ES-I3 (cell line): ENCODE results near the gene ZBTB21.
"Not testable (repeated sequence)": the region's sequence is repeated elsewhere in the genome, so short reads cannot be mapped to it uniquely, and the experiment has no call there.

Experiments
- H3K36me3 ChIP-seq: 2 replicates; pipeline ENCODE4 v1.6.1; 2013; ENCODE audit warnings: mild to moderate bottlenecking, low read length, control low read depth, moderate library complexity; ENCODE audit not compliant: insufficient read depth
- H3K4me1 ChIP-seq: 2 replicates; pipeline ENCODE4 v1.6.1; 2013; ENCODE audit warnings: mild to moderate bottlenecking, control low read depth, low read length; ENCODE audit not compliant: insufficient read depth
- H3K9ac ChIP-seq: 2 replicates; pipeline ENCODE4 v1.6.1; 2013; ENCODE audit warnings: low read depth, mild to moderate bottlenecking, low read length, moderate library complexity
- H3K9me3 ChIP-seq: 2 replicates; pipeline ENCODE4 v1.6.1; 2013; ENCODE audit warnings: mild to moderate bottlenecking, low read length, moderate library complexity; ENCODE audit not compliant: control insufficient read depth, insufficient read depth

ZBTB21 gene

DNA sequence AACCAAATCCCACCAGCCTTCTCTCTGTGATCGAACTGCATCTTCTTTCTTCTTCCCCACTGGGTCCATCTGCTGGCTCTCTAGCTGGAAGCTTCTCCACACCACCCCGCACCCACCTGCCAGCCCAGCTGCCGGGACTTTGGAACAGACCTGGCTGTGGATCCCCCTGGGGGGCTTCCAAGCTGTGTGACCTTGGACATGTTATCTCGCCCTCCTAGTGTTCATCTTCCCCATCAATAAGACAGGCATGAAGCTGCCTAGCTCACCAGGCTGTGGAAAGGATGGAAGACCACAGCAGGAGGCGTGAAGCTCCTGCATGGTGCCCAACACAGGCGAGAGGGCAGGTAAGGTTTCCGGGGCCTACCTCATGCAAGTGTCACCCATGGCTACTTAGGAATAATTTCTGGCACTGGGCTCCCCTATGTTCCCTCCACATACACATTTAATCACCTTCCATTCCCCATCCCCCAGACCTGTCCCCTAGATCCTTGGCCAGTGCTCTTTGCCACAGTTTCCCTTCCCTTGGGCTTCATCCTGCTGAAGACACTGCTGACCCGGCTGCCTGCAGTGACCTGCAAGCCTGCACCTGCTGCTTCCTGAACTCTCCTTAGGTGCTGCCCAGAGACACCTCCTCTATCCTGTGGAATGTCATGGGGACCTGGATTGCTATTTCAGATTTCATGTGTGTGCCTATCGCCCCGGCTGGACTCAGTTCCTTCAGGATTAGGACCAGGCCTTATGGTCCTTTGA lies 43.1 kb downstream of the ZBTB21 start:
- Histone ChIP-seq H3K36me3 (no peaks in the 10 kb centered on the region), H3K9me3 (no peaks in the 10 kb centered on the region), H3K9ac (no peak overlapping the region), H3K4me1 (no peaks in the 10 kb centered on the region)

DNA sequence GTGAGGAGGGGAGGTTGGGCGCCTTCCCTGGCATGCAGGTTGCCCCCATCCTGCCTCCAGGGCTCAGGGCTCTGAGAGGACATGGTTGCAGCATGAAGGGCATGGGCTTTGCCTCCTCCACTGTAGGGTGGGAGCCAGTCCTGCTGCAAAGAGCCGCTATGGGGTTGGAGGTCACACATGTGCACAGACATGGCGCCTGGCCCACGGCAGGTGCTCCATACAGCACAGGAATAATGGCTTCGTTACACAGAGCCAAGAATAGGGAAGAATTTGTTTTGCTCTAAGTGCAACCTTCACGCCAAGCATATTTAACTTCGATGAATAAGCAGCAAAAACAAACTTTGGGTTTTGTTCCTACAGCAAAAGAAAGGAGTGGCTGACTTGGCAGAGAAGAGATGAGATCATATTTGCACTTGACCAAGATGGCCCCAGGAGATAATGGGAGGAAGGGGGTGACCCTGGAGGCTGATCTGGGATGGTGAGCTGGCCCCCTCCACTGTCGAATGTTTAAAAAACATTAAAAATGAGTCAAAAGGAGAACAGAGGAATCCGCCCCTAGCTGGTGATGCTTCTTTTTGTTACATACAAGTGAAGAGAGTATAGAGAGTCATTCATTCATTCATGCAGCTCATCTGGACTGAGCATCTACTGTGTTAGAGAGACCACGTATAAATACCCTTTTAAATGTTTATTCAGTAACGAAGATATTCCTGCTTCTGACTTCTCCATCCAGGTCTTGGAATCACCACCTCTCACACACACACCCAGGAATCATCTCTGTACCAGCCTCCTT lies 43.9 kb downstream of the ZBTB21 start:
- H3K36me3 ChIP-seq, result no peaks in the 10 kb centered on the region
- H3K4me1 ChIP-seq, result peaks cover under 1% of the 10 kb centered on the region; the same call in 1 of the 2 replicates
- H3K9me3 ChIP-seq, result no peaks in the 10 kb centered on the region
- no peak overlapping the region for H3K9ac ChIP-seq

DNA sequence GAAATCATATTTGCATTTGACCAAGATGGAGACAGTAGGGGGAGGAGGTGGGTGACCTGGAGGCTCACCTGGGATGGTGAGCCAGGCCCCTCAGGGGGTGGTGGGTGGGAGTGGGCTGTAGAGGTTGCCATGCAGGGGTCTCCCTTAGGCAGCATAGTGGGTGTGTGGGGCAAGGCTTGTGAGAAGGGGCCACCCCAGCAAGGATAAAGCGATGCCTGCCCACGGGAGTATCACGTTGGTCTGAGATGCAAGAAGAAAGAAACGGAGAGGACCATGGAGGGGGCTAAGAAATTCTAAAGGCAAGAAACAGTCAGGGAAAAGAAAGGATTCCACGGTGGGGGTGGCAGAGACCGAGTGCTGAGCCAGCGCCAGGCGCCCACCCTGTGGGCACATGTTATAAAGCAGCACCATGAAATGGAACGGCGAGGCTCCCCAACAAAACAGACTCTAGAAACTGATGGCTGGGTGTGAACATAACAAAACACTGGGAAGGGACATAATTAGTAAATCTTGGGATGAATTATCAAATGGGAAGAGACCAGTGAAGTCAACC lies 44.6 kb downstream of the ZBTB21 start:
- Histone ChIP-seq H3K9me3 (no peaks in the 10 kb centered on the region), H3K36me3 (no peaks in the 10 kb centered on the region), H3K4me1 (peaks cover 4% of the 10 kb centered on the region; the same call in 1 of the 2 replicates), H3K9ac (no peak overlapping the region)

DNA sequence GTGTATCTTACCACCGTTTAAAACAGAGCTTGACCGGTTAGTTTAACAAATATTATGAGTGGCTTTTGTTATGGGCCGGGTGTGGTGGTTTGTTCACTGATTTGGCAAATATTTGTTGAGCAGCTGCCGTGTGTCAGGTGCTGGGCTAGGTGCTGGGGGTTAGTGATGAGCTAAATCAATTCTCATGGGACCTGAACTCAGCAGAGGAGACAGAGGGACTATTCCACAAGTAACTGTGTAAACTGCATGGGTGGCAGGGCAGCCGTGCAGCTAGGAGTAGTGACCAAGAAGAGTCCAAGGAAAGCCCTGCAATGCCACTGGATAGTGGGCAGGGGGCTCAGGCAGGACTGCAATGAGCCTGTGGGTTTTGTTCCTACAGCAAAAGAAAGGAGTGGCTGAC lies 45.1 kb downstream of the ZBTB21 start:
- H3K9ac ChIP-seq, result no peak overlapping the region
- peaks cover 4% of the 10 kb centered on the region; the same call in 1 of the 2 replicates for H3K4me1 ChIP-seq
- H3K36me3 ChIP-seq, result no peaks in the 10 kb centered on the region
- no peaks in the 10 kb centered on the region for H3K9me3 ChIP-seq

DNA sequence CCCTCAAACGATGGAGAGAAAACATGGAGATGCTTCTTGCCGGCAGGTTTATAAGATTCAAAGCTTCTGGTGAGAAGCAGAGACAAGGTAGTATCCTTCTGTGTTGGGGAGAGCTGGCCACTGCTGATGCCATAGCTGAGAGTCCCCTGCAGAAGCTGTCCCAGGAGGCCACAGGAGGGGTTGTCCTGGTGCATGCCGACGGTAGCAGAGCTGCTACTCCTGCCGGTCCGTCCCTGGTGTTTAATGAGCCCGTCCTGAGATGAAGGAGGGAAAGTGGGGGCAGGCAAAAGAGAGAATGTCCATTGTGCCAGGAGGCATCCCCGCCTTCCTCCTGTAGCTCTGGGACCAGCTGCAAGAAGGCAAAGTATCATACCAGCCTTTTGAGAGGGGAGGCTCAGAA lies 46.0 kb downstream of the ZBTB21 start:
- Histone ChIP-seq H3K9ac (no peak overlapping the region), H3K36me3 (no peaks in the 10 kb centered on the region), H3K9me3 (no peaks in the 10 kb centered on the region), H3K4me1 (peaks cover 4% of the 10 kb centered on the region; the same call in 1 of the 2 replicates)

DNA sequence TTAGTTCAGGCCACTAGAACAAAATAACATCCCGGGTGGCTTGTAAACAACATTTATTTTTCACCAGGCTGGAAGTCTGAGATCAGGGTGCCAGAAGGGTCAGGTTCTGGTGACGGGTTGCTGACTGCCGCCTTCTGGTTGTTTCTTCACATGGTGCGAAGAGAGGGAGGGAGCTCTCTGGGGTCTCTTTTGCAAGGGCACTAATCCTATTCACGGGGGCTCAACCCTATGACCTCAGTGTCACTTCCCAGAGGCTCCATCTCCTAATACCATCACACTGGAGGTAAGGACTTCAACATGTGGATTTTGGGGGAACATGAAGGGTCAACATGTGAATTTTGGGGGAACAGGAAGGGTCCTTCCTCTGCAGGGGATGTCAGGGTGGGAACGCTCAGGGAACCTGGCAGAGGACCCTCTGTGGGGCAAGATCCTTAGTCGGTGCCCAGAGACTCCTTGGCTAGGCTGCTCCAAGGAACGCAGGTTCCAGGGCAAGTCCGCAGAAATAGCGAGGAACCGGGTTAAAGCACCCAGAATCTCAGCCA lies 47.7 kb downstream of the ZBTB21 start:
- H3K4me1 ChIP-seq, result peaks cover 13% of the 10 kb centered on the region; the same call in 1 of the 2 replicates
- no peak overlapping the region for H3K9ac ChIP-seq
- no peaks in the 10 kb centered on the region for H3K9me3 ChIP-seq
- no peaks in the 10 kb centered on the region for H3K36me3 ChIP-seq

DNA sequence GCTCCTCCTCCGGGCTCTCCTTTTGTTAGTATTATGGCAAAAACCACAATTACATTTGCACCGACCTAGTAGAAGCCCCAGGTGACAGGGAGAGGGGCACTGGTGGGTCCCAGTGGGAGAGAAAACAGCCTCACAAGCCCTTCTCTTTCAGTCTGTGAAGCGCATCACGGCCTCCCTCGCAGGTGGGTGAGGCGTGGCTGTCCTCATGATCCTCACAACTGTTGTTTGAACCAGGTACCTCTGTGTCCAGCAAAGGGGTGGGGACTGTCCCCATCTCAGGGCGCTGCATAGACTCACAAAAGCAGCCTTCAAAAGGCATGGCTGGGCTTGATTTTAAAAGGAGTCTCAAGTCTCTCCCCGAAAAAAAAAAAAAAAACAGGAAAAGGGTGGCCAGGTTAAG lies 48.4 kb downstream of the ZBTB21 start:
- Histone ChIP-seq H3K4me1 (peaks cover 17% of the 10 kb centered on the region; the same call in 1 of the 2 replicates), H3K36me3 (no peaks in the 10 kb centered on the region), H3K9ac (no peak overlapping the region), H3K9me3 (no peaks in the 10 kb centered on the region)

DNA sequence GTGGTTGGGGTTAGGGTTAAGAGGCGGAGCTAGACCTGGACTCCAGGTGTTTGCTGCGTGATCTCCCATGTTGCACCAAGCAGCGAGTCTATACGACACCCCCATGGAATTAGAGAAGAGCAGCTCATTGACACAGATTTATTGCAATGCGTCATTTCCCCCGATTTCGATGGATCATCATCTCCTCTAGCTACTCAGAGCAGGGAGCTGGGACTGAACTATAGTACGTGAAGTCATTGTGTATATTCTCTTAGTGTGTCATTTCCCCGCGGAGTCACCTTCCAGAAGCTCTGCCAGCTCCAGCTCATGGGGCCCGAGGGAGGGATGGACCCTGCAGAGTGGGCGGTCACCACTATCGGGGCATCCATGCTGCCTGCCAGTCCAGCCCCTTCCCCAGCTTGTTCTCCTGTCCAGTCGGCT lies 48.9 kb downstream of the ZBTB21 start:
- Histone ChIP-seq H3K36me3 (no peaks in the 10 kb centered on the region), H3K9me3 (no peaks in the 10 kb centered on the region), H3K4me1 (peaks cover 17% of the 10 kb centered on the region; the same call in 1 of the 2 replicates), H3K9ac (no peak overlapping the region)

DNA sequence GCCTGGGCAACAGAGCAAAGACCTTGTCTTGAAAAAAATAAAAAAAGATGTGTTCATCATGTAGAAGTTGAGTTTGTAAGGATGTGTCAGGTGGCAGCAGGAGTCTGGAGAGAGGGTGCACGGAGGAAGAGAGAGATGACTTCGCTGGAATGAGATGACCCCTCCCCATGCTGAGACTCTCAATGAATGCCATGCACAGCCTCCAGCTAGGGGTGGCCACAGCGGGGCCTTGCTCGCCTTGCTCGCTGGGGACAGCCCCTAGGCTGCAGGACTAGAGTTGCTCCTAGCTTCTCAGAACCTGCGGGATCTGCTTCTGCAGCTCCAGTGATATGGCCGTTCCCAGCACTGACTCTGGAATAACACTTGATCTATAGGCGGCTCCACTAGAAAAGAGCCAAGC lies 49.8 kb downstream of the ZBTB21 start:
- Histone ChIP-seq H3K9me3 (no peaks in the 10 kb centered on the region), H3K9ac (no peak overlapping the region), H3K4me1 (peaks cover 17% of the 10 kb centered on the region; the same call in 1 of the 2 replicates), H3K36me3 (no peaks in the 10 kb centered on the region)

DNA sequence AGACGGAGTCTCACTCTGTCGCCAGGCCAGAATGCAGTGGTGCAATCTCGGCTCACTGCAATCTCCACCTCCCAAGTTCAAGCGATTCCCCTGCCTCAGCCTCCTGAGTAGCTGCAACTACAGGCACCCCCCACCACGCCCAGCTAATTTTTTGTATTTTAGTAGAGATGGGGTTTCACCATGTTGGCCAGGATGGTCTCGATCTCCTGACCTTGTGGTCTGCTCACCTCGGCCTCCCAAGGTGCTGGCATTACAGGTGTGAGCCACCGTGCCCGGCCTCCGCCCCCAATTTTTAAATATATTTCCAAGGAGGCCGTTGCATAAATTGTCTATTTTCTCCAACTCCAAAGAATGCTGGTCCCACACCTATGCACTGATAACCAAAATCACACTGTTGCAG lies 50.5 kb downstream of the ZBTB21 start:
- not testable (repeated sequence) for H3K36me3 ChIP-seq, H3K9me3 ChIP-seq, H3K9ac ChIP-seq
- peaks cover 17% of the 10 kb centered on the region; the same call in 1 of the 2 replicates for H3K4me1 ChIP-seq

DNA sequence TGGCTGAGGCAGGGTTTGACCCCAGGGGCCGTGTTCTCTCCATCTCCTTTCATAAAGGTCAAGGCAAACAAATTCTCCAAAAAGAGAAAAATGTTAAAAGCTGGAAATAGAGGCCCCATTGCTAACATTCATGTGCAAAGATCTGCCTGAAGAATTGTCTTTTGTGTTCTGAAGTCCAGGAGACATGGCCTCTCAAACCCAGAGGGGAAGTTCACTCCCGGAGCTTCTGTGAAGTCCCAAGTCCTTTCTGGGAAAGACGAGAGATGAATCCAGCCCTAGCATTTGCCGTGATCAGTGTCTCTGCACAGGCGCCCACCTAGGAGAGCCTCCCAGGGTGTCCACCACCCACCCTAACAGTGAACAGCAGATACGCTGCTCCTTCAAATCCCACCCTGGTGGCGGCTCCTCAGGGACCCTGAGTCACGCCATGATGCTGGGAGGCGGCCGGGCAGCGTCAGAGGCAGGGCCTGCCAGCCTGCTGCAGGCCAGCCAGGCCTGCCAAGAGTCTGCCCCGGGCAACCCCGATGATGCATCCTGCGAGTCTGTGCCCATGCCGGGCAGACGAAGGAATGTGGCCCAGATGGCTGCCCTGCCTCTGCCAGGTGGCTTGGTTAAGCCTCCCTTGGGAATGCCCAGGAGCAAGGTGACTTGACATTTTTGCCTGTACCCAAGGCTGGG lies 51.1 kb downstream of the ZBTB21 start:
- H3K9me3 ChIP-seq, result no peaks in the 10 kb centered on the region
- H3K4me1 ChIP-seq, result peaks cover 17% of the 10 kb centered on the region; the same call in 1 of the 2 replicates
- no peak overlapping the region for H3K9ac ChIP-seq
- H3K36me3 ChIP-seq, result no peaks in the 10 kb centered on the region

DNA sequence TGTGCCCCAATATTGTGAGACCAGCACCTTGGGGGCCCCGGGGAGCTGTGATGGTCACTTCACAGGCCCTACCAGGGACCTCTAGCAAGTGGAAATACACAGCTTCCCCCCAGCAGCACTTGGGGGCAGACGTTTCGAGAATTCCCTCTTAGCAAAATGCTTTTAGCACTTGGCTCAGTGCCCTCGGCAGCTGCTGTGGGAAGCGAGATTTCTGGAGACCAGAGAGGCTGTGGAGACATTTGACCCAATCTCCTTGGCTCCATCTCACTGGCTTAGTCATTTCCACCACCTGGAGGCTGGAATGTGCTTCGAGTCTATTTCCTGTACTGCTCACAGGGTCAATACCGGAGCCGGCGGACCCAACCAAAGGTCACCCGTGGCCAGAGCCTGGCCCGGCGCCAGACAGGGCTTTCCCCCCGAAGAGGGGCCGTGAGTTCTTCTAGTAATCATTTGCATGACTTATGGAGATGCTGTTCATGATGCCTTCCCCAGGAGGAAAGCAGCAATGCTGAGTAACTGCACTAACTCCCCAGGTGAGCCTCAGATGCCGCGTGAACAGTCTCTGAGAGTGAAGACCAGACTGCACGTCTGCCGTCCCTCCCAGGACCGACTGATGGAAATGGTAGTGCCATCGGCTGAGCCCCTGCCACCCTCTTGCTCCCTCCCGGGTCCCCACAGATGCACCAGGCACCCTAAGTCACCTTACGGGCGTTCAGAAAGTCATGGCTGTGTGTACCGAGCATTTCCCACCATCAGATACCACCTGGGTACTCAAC lies 52.0 kb downstream of the ZBTB21 start:
- Histone ChIP-seq H3K4me1 (peaks cover 17% of the 10 kb centered on the region; the same call in 1 of the 2 replicates), H3K9me3 (no peaks in the 10 kb centered on the region), H3K36me3 (no peaks in the 10 kb centered on the region), H3K9ac (no peak overlapping the region)

DNA sequence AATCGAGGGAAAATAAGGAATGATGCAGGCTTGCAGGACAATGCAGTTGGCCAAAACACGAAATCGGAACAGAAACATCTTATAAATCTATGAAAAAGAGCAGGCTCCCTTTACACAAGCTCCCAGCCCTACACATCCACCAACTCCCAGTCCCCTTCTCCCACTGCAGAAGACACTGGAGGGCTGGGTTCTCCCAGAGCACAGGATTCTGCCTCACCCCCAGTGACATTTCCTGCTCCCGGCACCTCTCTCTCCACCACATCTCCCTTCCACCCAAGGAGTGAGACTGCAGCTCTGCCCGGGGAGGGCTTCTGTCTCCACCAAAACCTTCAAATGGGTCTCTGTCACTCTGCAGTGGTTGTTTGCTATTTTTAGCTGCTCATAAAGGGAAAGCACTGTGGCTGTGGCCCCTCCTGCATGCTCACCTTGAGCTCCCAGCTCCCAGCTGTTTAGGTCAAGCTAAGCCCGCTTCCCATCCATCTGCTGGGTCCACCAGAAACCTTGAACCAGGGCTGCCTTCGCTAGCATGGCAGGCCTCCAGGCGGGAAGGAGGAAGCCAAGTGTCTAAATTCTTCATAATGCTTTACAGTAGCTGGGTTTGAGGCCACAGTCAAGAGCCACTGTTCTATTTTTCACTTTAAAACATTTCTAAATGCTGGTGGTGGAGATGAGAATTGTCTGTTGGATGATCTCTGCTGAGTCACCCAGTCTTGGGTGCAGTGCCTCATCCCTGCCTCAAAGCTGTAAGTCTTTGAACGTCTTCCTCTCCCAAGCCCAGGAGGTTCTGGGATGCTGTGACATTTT lies 53.0 kb downstream of the ZBTB21 start:
- H3K9me3 ChIP-seq, result no peaks in the 10 kb centered on the region
- H3K36me3 ChIP-seq, result no peaks in the 10 kb centered on the region
- no peak overlapping the region for H3K9ac ChIP-seq
- peaks cover 17% of the 10 kb centered on the region; the same call in 1 of the 2 replicates for H3K4me1 ChIP-seq
